ENCODE results near the gene PHACTR3. TPM values are rescaled to one million over a fixed set of nuclear protein-coding genes. Genes with fewer than 3 reads are reported as not detected.

The PHACTR3 gene
- total and polyA plus RNA-seq, 2 of the 8 experiments (the other 6 are each of a cell fraction or from before 2014, with no cell fraction given) = 0.05 to 0.13 TPM

GRCh38 chr20:59589086-59589684, 15.2 kb upstream of the PHACTR3 start (continued):
- TF ChIP-seq EZH2 (IDR thresholded peaks at IDR 0.05; ENCODE audit: low read depth, low read length, severe bottlenecking) = no peak
- TF ChIP-seq GTF2F1 (IDR thresholded peaks at IDR 0.05; ENCODE audit: borderline replicate concordance, low read depth, low read length) = no peak
- no peak for TF ChIP-seq SP1 (IDR thresholded peaks at IDR 0.05; ENCODE audit: low read depth, low read length)
- no peak for TF ChIP-seq SIN3A (conservative IDR thresholded peaks at IDR 0.05 in 1 of 2, IDR thresholded peaks at IDR 0.05 in 1 of 2; ENCODE audit: low read depth in 1 of 2, low read length in 2 of 2)
- no peak for TF ChIP-seq POLR2AphosphoS5 (IDR thresholded peaks at IDR 0.05; ENCODE audit: low read depth, low read length)
- TF ChIP-seq SIRT6 (IDR thresholded peaks at IDR 0.05; ENCODE audit: low read length) = no peak
- TF ChIP-seq CTCF (IDR thresholded peaks at IDR 0.05; ENCODE audit: control extremely low read depth in 1 of 3, insufficient read depth in 1 of 3, low read depth in 1 of 3, low read length in 3 of 3) = no peak
- no peak for TF ChIP-seq MAX (IDR thresholded peaks at IDR 0.05)
